GM23248 (cell line): ENCODE measurements around the gene LGALS3BP.

Experiments
- EZH2 ChIP-seq: fragments of 200-600 bp; sonication (generic); IDR thresholded peaks from 2 replicates; pipeline ENCODE4 v1.6.1; 2018; ENCODE audit warnings: antibody characterized with exemption, mild to moderate bottlenecking; ENCODE audit not compliant: insufficient read depth, poor library complexity, severe bottlenecking
- EZH2phosphoT487 ChIP-seq: fragments of 200-600 bp; sonication (generic); IDR thresholded peaks from 2 replicates; pipeline ENCODE4 v1.6.1; 2018; ENCODE audit warnings: antibody characterized with exemption, moderate library complexity, mild to moderate bottlenecking, low read depth; ENCODE audit not compliant: insufficient read depth

DNA sequence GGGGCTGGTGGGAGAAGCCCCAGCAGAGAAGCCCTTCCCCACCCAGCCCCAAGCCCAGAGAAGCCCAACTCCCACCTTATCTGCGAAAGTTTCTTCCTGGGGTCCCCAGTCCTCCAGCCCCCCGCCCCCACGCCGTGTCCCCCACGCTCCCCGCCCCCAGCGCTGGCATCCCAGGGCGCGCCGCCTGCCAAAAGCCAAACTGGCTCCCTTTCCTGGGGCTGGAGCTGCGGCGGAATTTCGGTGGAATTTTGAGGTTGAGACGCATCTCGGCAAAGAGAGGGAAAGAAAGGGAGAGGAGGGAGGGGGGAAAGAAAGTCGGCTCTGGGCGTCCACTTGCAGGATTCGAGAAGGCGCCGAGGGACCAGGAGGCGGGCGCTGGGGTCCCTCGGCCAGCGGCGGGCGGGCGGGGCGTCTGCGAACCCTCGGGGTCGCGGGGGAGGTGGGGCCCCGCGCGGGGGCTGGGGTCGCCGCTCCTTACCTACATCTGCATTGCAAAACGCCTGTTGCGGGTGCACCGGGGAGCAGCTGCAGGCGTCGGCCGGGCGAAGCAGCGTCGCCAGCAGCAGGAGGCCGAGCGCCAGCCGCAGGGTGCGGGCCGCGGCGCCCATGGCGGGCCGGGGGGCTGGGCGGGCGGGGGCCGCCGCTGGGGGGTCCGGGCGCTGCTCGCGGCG is 55.1 kb downstream of the LGALS3BP start:
- TF ChIP-seq EZH2phosphoT487, result no peak
- TF ChIP-seq EZH2, result no peak
